ENCODE data around the gene VPS35L.

VPS35L gene

DNA sequence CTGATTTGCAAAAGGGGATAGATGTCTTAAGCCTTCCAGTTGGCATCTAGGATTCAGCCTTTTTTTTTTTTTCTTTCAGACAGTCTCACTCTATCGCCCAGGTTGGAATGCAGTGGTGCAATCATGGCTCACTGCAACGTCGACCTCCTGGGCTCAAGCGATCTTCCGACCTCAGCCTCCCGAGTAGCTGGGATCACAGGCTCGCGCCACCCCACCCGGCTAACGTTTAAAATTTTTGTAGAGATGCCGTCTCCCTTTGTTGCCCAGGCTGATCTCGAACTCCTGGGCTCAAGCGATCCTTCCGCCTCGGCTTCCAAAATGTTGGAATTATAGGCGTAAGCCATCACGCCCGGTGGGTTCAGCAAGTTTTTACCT is 32.3 kb upstream of the VPS35L start:
- TF ChIP-seq GATA3 (IDR thresholded peaks at IDR 0.05; ENCODE audit: low read depth, low read length) (no peak), GATA2 (IDR thresholded peaks at IDR 0.05; ENCODE audit: low read depth, low read length) (no peak)

- TF ChIP-seq GATA3 (IDR thresholded peaks at IDR 0.05; ENCODE audit: low read depth, low read length) (no peak), GATA2 (IDR thresholded peaks at IDR 0.05; ENCODE audit: low read depth, low read length) (no peak)
These were observed 31.7 kb upstream of the VPS35L start, which contains the start of gene CCP110 for GRCh38 chr16:19523559-19524355. TSS of gene CCP110 (plus strand) at chr16:19523942. CDS start at chr16:19527882, 3,940 bp downstream.

DNA sequence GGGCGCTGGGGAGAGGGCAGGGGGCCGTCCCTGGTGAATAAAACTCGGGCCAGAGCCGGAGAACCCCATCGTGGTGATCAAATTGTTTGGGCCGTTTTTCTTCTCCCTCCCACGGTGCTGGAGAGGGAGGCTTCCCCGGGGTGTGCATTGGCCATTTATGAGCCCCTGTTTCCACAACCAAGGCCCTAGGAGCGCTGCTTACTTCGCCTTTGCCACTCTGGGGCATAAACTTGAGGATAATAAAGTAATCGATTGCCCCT is 31.2 kb upstream of the VPS35L start:
- TF ChIP-seq GATA2 (IDR thresholded peaks at IDR 0.05; ENCODE audit: low read depth, low read length) (no peak), GATA3 (IDR thresholded peaks at IDR 0.05; ENCODE audit: low read depth, low read length) (no peak)

- TF ChIP-seq GATA2 (IDR thresholded peaks at IDR 0.05; ENCODE audit: low read depth, low read length) (no peak), GATA3 (IDR thresholded peaks at IDR 0.05; ENCODE audit: low read depth, low read length) (no peak)
These were observed 30.7 kb upstream of the VPS35L start for GRCh38 chr16:19524616-19525384.

GRCh38 chr16:19525385-19525723 is 30.1 kb upstream of the VPS35L start:
- TF ChIP-seq GATA3 (IDR thresholded peaks at IDR 0.05; ENCODE audit: low read depth, low read length), result no peak
- TF ChIP-seq GATA2 (IDR thresholded peaks at IDR 0.05; ENCODE audit: low read depth, low read length), result no peak

DNA sequence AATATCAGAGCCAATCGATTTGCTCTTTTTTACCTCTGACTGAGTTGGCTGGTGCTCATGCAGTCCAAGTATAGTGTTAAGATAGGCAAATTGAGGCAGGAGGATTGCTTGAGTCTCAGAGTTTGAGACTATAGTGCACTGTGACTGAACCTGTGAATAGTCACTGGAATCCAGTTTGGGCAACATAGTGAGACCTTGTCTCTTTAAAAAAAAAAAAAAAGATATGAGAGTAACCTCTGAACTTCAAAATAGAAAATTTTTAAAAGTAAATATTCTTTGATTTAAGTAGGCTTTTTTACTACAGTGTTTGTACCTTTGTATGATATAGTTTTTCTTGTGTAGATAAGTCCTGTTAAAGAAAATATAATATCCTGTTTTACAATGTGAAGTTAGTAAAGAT is 28.3 kb upstream of the VPS35L start:
- TF ChIP-seq GATA2 (IDR thresholded peaks at IDR 0.05; ENCODE audit: low read depth, low read length) (no peak), GATA3 (IDR thresholded peaks at IDR 0.05; ENCODE audit: low read depth, low read length) (no peak)

DNA sequence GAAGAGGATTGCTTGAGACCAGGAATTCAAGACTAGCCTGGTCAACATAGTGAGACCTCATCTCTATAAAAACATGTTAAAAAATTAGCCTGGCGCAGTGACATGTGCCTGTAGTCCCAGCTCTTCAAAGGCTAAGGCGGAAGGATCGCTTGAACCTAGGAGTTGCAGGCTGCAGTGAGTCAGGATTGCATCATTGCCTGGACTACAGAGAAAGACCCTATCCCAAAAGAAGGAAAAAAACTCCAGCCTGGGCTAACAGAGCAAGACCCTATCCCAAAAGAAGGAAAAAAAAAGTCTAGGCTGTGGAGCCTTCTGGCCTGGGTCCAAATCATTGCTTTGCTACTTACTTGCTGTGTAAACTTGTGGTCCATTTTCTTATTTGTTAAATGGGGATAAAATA is 26.8 kb upstream of the VPS35L start:
- TF ChIP-seq GATA3 (IDR thresholded peaks at IDR 0.05; ENCODE audit: low read depth, low read length) (no peak), GATA2 (IDR thresholded peaks at IDR 0.05; ENCODE audit: low read depth, low read length) (no peak)

- TF ChIP-seq GATA2 (IDR thresholded peaks at IDR 0.05; ENCODE audit: low read depth, low read length) (no peak), GATA3 (IDR thresholded peaks at IDR 0.05; ENCODE audit: low read depth, low read length) (no peak)
These were observed 22.9 kb upstream of the VPS35L start for GRCh38 chr16:19532601-19533000.

DNA sequence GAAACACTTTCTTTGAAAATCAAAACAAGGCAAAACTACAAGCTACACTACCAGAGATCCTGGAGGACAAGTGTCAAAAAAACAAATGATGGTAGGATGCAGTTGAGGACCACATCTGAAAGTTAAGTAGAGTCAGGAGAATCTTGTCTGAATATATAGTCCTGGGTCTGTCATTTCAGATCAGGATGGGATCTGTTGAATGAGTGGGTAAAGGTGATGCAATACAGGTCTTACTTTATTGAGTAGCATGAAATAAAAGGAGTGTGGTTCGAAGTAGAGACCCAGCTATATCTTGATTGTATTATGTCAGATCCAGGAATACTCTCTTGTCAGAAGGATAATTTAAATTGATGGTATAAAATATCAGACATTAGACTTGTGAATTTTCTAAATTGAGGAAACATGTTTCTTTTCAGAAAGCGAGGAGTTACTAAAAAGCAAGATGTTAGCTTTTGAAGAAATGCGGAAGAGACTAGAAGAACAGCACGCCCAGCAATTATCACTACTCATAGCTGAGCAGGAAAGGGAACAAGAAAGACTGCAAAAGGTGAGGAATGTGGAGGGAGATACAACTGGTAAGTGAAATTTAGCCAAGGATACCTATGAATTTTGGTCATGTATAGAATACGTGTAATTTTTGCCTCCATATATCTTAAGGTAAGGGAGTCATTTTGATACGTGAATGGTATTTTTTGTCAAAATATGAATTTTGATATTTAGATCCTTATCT is 15.1 kb upstream of the VPS35L start:
- no peak for TF ChIP-seq GATA3 (IDR thresholded peaks at IDR 0.05; ENCODE audit: low read depth, low read length)
- no peak for TF ChIP-seq GATA2 (IDR thresholded peaks at IDR 0.05; ENCODE audit: low read depth, low read length)

DNA sequence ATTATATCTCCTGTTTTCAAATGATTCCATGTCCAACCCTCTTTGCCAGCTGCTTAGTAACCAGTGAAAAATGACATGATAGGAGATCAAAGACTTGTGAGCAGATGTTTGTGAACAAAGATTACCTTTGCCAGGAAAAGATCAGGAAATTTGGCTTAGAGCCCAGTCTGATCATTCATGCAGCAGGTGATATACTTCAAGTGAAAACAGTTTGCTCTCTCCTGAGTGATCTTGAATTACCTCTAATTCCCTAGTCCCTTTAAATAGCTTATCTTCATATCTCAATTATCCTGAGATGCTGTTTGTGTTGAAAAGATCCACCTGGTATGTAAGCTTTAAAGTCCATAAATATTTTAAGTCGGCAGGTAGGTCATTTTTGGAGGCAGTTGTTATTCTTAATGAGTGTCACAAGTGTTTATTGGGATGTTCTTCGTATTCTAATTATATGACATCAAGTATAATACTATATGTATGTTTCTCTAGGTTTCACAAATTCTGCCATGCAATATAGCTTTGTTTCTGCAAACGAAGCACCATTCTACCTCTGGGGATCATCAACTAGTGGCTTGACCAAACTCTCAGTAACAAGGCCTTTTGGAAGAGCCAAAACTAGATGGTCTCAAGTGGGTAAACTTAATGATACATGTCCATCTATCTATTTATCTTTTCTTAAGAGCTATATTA is 13.2 kb upstream of the VPS35L start:
- TF ChIP-seq GATA2 (IDR thresholded peaks at IDR 0.05; ENCODE audit: low read depth, low read length), result no peak
- TF ChIP-seq GATA3 (IDR thresholded peaks at IDR 0.05; ENCODE audit: low read depth, low read length), result no peak

DNA sequence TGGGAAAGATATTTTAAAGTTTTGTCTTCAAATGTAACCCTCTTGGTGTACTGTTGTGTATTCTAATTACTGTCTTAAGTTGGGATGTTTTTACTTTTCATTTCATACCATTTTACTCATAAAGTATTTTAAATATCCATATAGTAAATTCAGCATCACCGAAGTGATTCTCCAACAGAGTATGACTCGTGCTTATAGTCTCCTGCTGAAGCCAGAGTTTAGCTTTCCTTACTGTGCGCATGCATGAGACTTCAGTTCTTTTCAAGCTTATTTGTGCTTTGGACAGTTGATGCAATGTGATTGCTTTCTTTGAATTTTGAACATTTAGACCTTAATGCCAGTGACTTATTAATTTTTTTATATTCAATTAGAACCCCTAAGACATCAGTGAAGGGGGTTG is 7.4 kb upstream of the VPS35L start:
- TF ChIP-seq GATA2 (IDR thresholded peaks at IDR 0.05; ENCODE audit: low read depth, low read length) (no peak), GATA3 (IDR thresholded peaks at IDR 0.05; ENCODE audit: low read depth, low read length) (no peak)

GRCh38 chr16:19549673-19550072 is 5.8 kb upstream of the VPS35L start:
- TF ChIP-seq GATA2 (IDR thresholded peaks at IDR 0.05; ENCODE audit: low read depth, low read length), result no peak
- no peak for TF ChIP-seq GATA3 (IDR thresholded peaks at IDR 0.05; ENCODE audit: low read depth, low read length)

- no peak for TF ChIP-seq GATA3 (IDR thresholded peaks at IDR 0.05; ENCODE audit: low read depth, low read length)
- no peak for TF ChIP-seq GATA2 (IDR thresholded peaks at IDR 0.05; ENCODE audit: low read depth, low read length)
These were observed 652 bp downstream of the VPS35L start for GRCh38 chr16:19555938-19556771.

Measured in SH-SY5Y (cell line).